Measurements from ENCODE around the gene HAUS7.
A peak's percentile ranks its signal among the peaks of the same experiment; 100 is the strongest.

HAUS7 gene

DNA sequence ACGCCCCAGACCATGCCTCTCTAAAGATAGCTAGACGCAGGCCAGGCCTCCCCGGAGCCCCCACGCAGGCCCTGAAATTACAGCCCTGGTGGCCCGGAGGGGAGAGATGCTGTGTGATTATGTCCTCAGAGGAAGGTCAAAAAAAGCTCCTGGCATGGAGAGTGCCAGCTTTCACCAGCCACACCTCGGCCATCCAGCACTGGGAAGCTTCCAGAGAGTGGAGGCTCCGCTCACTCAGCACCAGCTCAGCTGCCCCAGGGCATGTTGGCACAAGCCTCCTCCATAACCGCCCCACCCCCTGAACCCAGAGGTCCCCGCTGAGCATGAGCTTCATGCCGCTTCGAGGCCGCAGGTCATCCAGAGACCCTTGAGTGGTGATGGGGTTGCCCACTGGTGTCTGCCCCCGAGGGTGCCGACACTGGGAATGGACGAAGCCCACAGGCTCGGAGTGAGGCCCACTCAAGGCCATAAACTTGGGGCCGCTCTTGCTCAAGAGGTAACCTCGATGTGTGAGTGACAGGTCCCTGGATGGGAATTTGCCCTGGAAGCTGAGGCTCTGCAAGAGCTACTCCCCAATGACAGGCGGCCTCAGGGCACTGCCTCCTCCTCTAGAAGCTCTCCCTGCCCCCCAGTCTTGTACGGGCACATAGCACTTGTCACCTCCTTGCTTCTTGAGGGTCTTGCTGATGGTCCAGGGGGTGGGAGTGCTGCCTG is 20.0 kb upstream of the HAUS7 start:
- no peak overlapping the region for H3K9ac ChIP-seq (ENCODE audit: low read depth, low read length, poor library complexity)
- H3K23ac ChIP-seq (ENCODE audit: low read depth, low read length, poor library complexity), result no peak overlapping the region
- peak overlapping the region; percentile 41 for H2BK12ac ChIP-seq (ENCODE audit: low read length)
- no peaks in the 10 kb centered on the region for H3K9me3 ChIP-seq (replicated peaks in 1 of 2; ENCODE audit: control insufficient read depth in 2 of 2, insufficient read depth in 1 of 2, low read depth in 1 of 2, low read length in 2 of 2)
- H4K8ac ChIP-seq (ENCODE audit: low read depth, low read length), result no peak overlapping the region
- no peak overlapping the region for H2AFZ ChIP-seq (ENCODE audit: low read length)
- DNase-seq (ENCODE audit: low spot score), result no peak
- no CpG with 5 or more reads among the region's 20 CpGs for WGBS, 2 donors (ENCODE audit: extremely low coverage in 2 of 2, insufficient read length in 2 of 2, insufficient replicate concordance in 1 of 2)
- no peak overlapping the region for H3K18ac ChIP-seq (ENCODE audit: low read length)
- no peak overlapping the region for H4K91ac ChIP-seq (ENCODE audit: low read depth, low read length, poor library complexity)
- no peaks in the 10 kb centered on the region for H3K79me1 ChIP-seq (ENCODE audit: low read depth, low read length)
- H3K4ac ChIP-seq (ENCODE audit: low read length), result no peak overlapping the region
- no peak overlapping the region for H3K27ac ChIP-seq (replicated peaks; ENCODE audit: low read length)
- H2AK5ac ChIP-seq (ENCODE audit: low read depth, low read length), result peak overlapping the region; percentile 56
- peaks cover 0 to 27% (median 0%) of the 10 kb centered on the region in 3 experiments for H3K27me3 ChIP-seq (ENCODE audit: control insufficient read depth in 3 of 3, insufficient read depth in 3 of 3, low read depth in 1 of 3, low read length in 3 of 3)
- no peak overlapping the region for H3K4me2 ChIP-seq (ENCODE audit: insufficient read depth, low read length, poor library complexity, severe bottlenecking)
- no peak overlapping the region for H2BK15ac ChIP-seq (ENCODE audit: low read length)
- H2BK120ac ChIP-seq (ENCODE audit: low read depth, low read length), result no peak overlapping the region
- H2BK5ac ChIP-seq (ENCODE audit: low read length), result no peak overlapping the region
- peaks cover 13 to 24% of the 10 kb centered on the region in 2 donors for H3K4me1 ChIP-seq (ENCODE audit: control insufficient read depth in 2 of 2, insufficient read depth in 1 of 2, low read depth in 1 of 2, low read length in 2 of 2)
- no peak overlapping the region for H3K14ac ChIP-seq (ENCODE audit: low read length)
- H3K36me3 ChIP-seq (replicated peaks in 1 of 2; ENCODE audit: control insufficient read depth in 2 of 2, insufficient read depth in 2 of 2, low read length in 2 of 2), result no peaks in the 10 kb centered on the region
- H3K4me3 ChIP-seq (ENCODE audit: low read length in 2 of 2), result no peak overlapping the region

DNA sequence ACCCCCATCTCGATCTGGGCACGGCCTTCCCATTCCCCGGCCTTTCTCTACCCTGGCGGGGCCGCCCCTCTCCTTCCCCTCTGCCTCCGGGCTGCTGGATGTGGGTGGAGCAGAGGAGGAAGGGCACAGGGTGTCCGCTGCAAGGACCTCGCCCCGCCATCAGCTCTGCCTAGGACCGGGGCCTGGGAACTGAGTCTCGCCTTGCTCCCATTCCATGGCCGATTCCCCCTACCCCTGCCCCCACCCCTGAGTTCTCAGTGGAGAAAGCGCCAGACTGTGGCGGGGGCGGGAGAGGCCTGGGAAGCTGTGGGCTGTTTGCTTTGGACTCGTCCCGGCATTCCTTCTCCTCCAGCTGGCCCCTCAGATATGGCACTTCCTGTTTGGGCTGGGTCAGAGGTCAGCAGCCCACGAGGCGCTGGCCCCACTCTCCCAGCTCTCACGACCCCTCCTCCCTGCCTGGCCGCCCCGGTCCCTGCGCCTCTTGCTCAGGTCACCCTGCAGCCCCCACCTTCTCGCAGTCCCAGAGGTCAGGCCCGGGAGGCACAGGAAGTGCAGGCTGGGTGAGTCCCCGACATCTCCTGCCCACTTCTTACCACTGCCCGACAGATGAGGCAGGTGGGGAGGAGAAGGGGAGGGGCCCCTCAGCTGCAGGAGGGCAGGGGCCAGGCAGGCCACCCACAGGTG is 18.0 kb upstream of the HAUS7 start:
- DNase-seq (ENCODE audit: low spot score), result no peak
- no peak overlapping the region for H3K4me2 ChIP-seq (ENCODE audit: insufficient read depth, low read length, poor library complexity, severe bottlenecking)
- H3K36me3 ChIP-seq (replicated peaks in 1 of 2; ENCODE audit: control insufficient read depth in 2 of 2, insufficient read depth in 2 of 2, low read length in 2 of 2), result no peaks in the 10 kb centered on the region
- H2AK5ac ChIP-seq (ENCODE audit: low read depth, low read length), result no peak overlapping the region
- peak overlapping the region; percentile 92 for H2AFZ ChIP-seq (ENCODE audit: low read length)
- WGBS, 2 donors (ENCODE audit: extremely low coverage in 2 of 2, insufficient read length in 2 of 2, insufficient replicate concordance in 1 of 2), result no CpG with 5 or more reads among the region's 27 CpGs
- no peaks in the 10 kb centered on the region for H3K79me1 ChIP-seq (ENCODE audit: low read depth, low read length)
- peaks cover 9 to 21% of the 10 kb centered on the region in 2 donors for H3K4me1 ChIP-seq (ENCODE audit: control insufficient read depth in 2 of 2, insufficient read depth in 1 of 2, low read depth in 1 of 2, low read length in 2 of 2)
- peak overlapping the region; percentile 71 for H3K18ac ChIP-seq (ENCODE audit: low read length)
- no peak overlapping the region for H3K4me3 ChIP-seq (ENCODE audit: low read length in 2 of 2)
- peak overlapping the region; percentile 53 for H4K91ac ChIP-seq (ENCODE audit: low read depth, low read length, poor library complexity)
- H2BK12ac ChIP-seq (ENCODE audit: low read length), result no peak overlapping the region
- H2BK15ac ChIP-seq (ENCODE audit: low read length), result peak overlapping the region; percentile 67
- H3K14ac ChIP-seq (ENCODE audit: low read length), result no peak overlapping the region
- H2BK120ac ChIP-seq (ENCODE audit: low read depth, low read length), result no peak overlapping the region
- H3K9me3 ChIP-seq (replicated peaks in 1 of 2; ENCODE audit: control insufficient read depth in 2 of 2, insufficient read depth in 1 of 2, low read depth in 1 of 2, low read length in 2 of 2), result no peaks in the 10 kb centered on the region
- no peak overlapping the region for H3K27ac ChIP-seq (replicated peaks; ENCODE audit: low read length)
- peaks cover 0 to 35% (median 0%) of the 10 kb centered on the region in 3 experiments for H3K27me3 ChIP-seq (ENCODE audit: control insufficient read depth in 3 of 3, insufficient read depth in 3 of 3, low read depth in 1 of 3, low read length in 3 of 3)
- H3K4ac ChIP-seq (ENCODE audit: low read length), result peak overlapping the region; percentile 66
- H2BK5ac ChIP-seq (ENCODE audit: low read length), result no peak overlapping the region
- peak overlapping the region; percentile 65 for H4K8ac ChIP-seq (ENCODE audit: low read depth, low read length)
- H3K9ac ChIP-seq (ENCODE audit: low read depth, low read length, poor library complexity), result no peak overlapping the region
- no peak overlapping the region for H3K23ac ChIP-seq (ENCODE audit: low read depth, low read length, poor library complexity)

DNA sequence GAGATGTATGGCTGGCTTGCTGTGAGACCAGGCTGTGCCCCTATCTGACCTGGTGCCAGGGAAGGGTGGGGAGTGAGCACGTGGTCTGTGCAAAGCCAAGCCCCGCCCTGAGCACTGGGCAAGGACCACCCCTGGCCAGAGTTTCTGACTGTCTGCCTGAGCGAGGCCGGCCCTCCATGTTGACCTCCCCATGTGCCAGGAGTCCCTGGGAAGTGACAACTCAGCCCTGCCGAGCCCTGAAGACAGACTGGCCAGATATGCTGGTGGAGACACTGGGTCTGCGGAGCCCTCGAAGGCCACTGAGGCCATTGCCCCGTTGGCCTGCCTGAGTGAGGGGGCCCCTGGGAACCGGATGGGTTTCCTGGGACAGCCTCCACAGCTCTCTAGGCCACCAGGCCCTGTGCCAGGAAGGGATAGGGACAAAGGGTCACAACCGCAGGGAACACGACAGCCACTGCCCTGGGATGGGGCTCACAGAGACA is 17.3 kb upstream of the HAUS7 start:
- H2BK15ac ChIP-seq (ENCODE audit: low read length), result peak overlapping the region; percentile 67
- peak overlapping the region; percentile 61 for H2AK5ac ChIP-seq (ENCODE audit: low read depth, low read length)
- H3K36me3 ChIP-seq (replicated peaks in 1 of 2; ENCODE audit: control insufficient read depth in 2 of 2, insufficient read depth in 2 of 2, low read length in 2 of 2), result no peaks in the 10 kb centered on the region
- H2AFZ ChIP-seq (ENCODE audit: low read length), result peak overlapping the region; percentile 92
- H3K18ac ChIP-seq (ENCODE audit: low read length), result peak overlapping the region; percentile 65
- peak overlapping the region; percentile 29 for H4K8ac ChIP-seq (ENCODE audit: low read depth, low read length)
- no peak overlapping the region for H2BK5ac ChIP-seq (ENCODE audit: low read length)
- H3K4me3 ChIP-seq (ENCODE audit: low read length in 2 of 2), result no peak overlapping the region
- H2BK120ac ChIP-seq (ENCODE audit: low read depth, low read length), result no peak overlapping the region
- no CpG with 5 or more reads among the region's 11 CpGs for WGBS, 2 donors (ENCODE audit: extremely low coverage in 2 of 2, insufficient read length in 2 of 2, insufficient replicate concordance in 1 of 2)
- H3K4ac ChIP-seq (ENCODE audit: low read length), result no peak overlapping the region
- H3K27ac ChIP-seq (replicated peaks; ENCODE audit: low read length), result no peak overlapping the region
- peaks cover 9 to 21% of the 10 kb centered on the region in 2 donors for H3K4me1 ChIP-seq (ENCODE audit: control insufficient read depth in 2 of 2, insufficient read depth in 1 of 2, low read depth in 1 of 2, low read length in 2 of 2)
- peak overlapping the region; percentile 53 for H4K91ac ChIP-seq (ENCODE audit: low read depth, low read length, poor library complexity)
- no peak overlapping the region for H3K4me2 ChIP-seq (ENCODE audit: insufficient read depth, low read length, poor library complexity, severe bottlenecking)
- no peaks in the 10 kb centered on the region for H3K79me1 ChIP-seq (ENCODE audit: low read depth, low read length)
- DNase-seq (ENCODE audit: low spot score), result no peak
- H2BK12ac ChIP-seq (ENCODE audit: low read length), result no peak overlapping the region
- no peak overlapping the region for H3K9ac ChIP-seq (ENCODE audit: low read depth, low read length, poor library complexity)
- H3K14ac ChIP-seq (ENCODE audit: low read length), result no peak overlapping the region
- H3K27me3 ChIP-seq (ENCODE audit: control insufficient read depth in 3 of 3, insufficient read depth in 3 of 3, low read depth in 1 of 3, low read length in 3 of 3), result peaks cover 0 to 34% (median 0%) of the 10 kb centered on the region in 3 experiments
- no peaks in the 10 kb centered on the region for H3K9me3 ChIP-seq (replicated peaks in 1 of 2; ENCODE audit: control insufficient read depth in 2 of 2, insufficient read depth in 1 of 2, low read depth in 1 of 2, low read length in 2 of 2)
- no peak overlapping the region for H3K23ac ChIP-seq (ENCODE audit: low read depth, low read length, poor library complexity)

DNA sequence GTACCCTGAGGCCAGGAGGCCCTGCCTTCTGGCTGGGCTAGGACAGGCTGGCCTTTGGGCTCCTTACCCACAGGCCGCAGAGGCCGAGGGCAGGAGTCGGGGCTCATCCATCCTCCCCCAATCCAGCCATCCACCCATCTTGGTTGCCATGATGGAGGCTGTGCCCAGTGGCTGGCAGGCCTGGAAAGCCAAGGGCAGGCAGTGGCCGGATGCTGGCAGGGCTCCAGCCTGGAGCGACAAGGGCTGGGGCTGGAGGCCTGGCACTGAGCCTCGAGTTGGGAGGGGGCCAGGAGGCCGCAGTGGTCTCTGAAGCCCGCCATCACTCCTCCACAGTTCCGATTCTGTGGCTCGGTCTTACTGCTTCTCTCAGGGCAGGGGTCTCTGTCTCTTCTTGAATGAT is 15.8 kb upstream of the HAUS7 start:
- H3K4me1 ChIP-seq (ENCODE audit: control insufficient read depth in 2 of 2, insufficient read depth in 1 of 2, low read depth in 1 of 2, low read length in 2 of 2), result peaks cover 3 to 13% of the 10 kb centered on the region in 2 donors
- H3K9ac ChIP-seq (ENCODE audit: low read depth, low read length, poor library complexity), result no peak overlapping the region
- no peak overlapping the region for H2AFZ ChIP-seq (ENCODE audit: low read length)
- no peak overlapping the region for H2BK12ac ChIP-seq (ENCODE audit: low read length)
- no peaks in the 10 kb centered on the region for H3K9me3 ChIP-seq (replicated peaks in 1 of 2; ENCODE audit: control insufficient read depth in 2 of 2, insufficient read depth in 1 of 2, low read depth in 1 of 2, low read length in 2 of 2)
- no peak overlapping the region for H3K23ac ChIP-seq (ENCODE audit: low read depth, low read length, poor library complexity)
- no peak overlapping the region for H2BK15ac ChIP-seq (ENCODE audit: low read length)
- H4K8ac ChIP-seq (ENCODE audit: low read depth, low read length), result no peak overlapping the region
- no CpG with 5 or more reads among the region's 10 CpGs for WGBS, 2 donors (ENCODE audit: extremely low coverage in 2 of 2, insufficient read length in 2 of 2, insufficient replicate concordance in 1 of 2)
- no peak overlapping the region for H3K18ac ChIP-seq (ENCODE audit: low read length)
- no peak overlapping the region for H2AK5ac ChIP-seq (ENCODE audit: low read depth, low read length)
- no peak overlapping the region for H3K4me3 ChIP-seq (ENCODE audit: low read length in 2 of 2)
- H3K4me2 ChIP-seq (ENCODE audit: insufficient read depth, low read length, poor library complexity, severe bottlenecking), result no peak overlapping the region
- no peak overlapping the region for H3K14ac ChIP-seq (ENCODE audit: low read length)
- no peak overlapping the region for H3K4ac ChIP-seq (ENCODE audit: low read length)
- H3K36me3 ChIP-seq (replicated peaks in 1 of 2; ENCODE audit: control insufficient read depth in 2 of 2, insufficient read depth in 2 of 2, low read length in 2 of 2), result no peaks in the 10 kb centered on the region
- H3K79me1 ChIP-seq (ENCODE audit: low read depth, low read length), result no peaks in the 10 kb centered on the region
- H4K91ac ChIP-seq (ENCODE audit: low read depth, low read length, poor library complexity), result no peak overlapping the region
- no peak overlapping the region for H2BK120ac ChIP-seq (ENCODE audit: low read depth, low read length)
- no peak overlapping the region for H2BK5ac ChIP-seq (ENCODE audit: low read length)
- DNase-seq (ENCODE audit: low spot score), result no peak
- H3K27me3 ChIP-seq (ENCODE audit: control insufficient read depth in 3 of 3, insufficient read depth in 3 of 3, low read depth in 1 of 3, low read length in 3 of 3), result peaks cover 0 to 36% (median 0%) of the 10 kb centered on the region in 3 experiments
- no peak overlapping the region for H3K27ac ChIP-seq (replicated peaks; ENCODE audit: low read length)

All from neuronal stem cell (in vitro differentiated cells).